GM18870 (cell line): ENCODE data around the gene GAGE2A.
"Not testable (repeated sequence)": the region's sequence is repeated elsewhere in the genome, so short reads cannot be mapped to it uniquely, and the experiment has no call there.

ENCODE experiments used
- ATAC-seq: cut with Tn5 transposase; IDR thresholded peaks from one replicate; pipeline ENCODE4 v1.9.1; 2021; ENCODE audit warnings: moderate library complexity; ENCODE audit not compliant: unreplicated experiment

Gene GAGE2A, protein sequence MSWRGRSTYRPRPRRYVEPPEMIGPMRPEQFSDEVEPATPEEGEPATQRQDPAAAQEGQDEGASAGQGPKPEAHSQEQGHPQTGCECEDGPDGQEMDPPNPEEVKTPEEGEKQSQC

DNA sequence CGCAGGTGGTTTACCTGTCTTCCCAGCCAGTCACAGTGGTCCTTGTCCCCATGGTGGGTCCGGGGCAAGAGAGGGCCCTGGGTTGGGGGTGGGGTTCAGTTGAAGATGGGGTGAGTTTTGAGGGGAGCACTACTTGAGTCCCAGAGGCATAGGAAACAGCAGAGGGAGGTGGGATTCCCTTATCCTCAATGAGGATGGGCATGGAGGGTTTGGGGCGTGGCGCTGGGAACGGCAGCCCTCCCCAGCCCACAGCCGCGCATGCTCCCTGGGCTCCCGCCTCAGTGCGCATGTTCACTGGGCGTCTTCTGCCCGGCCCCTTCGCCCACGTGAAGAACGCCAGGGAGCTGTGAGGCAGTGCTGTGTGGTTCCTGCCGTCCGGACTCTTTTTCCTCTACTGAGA lies at the start of gene GAGE2A:
GAGE2A (plus strand) TSS at position 301 of the 400 bp plus-strand sequence. CDS start 1,155 bp downstream, outside the sequence.
- not testable (repeated sequence) for ATAC-seq

DNA sequence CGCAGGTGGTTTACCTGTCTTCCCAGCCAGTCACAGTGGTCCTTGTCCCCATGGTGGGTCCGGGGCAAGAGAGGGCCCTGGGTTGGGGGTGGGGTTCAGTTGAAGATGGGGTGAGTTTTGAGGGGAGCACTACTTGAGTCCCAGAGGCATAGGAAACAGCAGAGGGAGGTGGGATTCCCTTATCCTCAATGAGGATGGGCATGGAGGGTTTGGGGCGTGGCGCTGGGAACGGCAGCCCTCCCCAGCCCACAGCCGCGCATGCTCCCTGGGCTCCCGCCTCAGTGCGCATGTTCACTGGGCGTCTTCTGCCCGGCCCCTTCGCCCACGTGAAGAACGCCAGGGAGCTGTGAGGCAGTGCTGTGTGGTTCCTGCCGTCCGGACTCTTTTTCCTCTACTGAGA lies 47.9 kb upstream of the GAGE2A start, which contains the start of gene GAGE12D:
GAGE12D (plus strand) TSS at position 301 of the 400 bp plus-strand sequence. CDS start 1,155 bp downstream, outside the sequence.
- ATAC-seq: not testable (repeated sequence)

DNA sequence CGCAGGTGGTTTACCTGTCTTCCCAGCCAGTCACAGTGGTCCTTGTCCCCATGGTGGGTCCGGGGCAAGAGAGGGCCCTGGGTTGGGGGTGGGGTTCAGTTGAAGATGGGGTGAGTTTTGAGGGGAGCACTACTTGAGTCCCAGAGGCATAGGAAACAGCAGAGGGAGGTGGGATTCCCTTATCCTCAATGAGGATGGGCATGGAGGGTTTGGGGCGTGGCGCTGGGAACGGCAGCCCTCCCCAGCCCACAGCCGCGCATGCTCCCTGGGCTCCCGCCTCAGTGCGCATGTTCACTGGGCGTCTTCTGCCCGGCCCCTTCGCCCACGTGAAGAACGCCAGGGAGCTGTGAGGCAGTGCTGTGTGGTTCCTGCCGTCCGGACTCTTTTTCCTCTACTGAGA lies 38.3 kb upstream of the GAGE2A start, which contains the start of gene GAGE12E:
GAGE12E (plus strand) TSS at position 301 of the 400 bp plus-strand sequence. CDS start 1,155 bp downstream, outside the sequence.
- ATAC-seq: not testable (repeated sequence)

DNA sequence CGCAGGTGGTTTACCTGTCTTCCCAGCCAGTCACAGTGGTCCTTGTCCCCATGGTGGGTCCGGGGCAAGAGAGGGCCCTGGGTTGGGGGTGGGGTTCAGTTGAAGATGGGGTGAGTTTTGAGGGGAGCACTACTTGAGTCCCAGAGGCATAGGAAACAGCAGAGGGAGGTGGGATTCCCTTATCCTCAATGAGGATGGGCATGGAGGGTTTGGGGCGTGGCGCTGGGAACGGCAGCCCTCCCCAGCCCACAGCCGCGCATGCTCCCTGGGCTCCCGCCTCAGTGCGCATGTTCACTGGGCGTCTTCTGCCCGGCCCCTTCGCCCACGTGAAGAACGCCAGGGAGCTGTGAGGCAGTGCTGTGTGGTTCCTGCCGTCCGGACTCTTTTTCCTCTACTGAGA lies 28.8 kb upstream of the GAGE2A start, which contains the start of gene GAGE12F:
GAGE12F (plus strand) TSS at position 301 of the 400 bp plus-strand sequence. CDS start 1,155 bp downstream, outside the sequence.
- not testable (repeated sequence) for ATAC-seq

DNA sequence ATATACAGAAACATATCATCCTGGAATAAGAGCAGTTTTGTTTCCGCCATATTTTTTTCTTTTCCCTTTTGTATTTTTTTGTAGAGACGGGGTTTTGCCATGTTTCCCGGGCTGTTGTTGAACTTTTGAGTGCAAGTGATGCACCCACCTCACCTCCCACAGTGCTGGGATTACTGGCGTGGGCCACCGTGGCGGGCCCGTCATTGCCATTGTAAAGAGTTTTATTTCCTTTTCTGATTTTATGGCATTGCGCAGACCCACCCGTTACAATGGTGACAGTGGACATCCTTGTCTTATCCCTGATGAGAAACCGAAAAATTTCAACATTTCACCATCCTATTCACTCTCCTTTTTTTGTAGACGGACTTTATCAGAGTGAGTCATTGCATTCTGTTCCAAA lies 20.6 kb upstream of the GAGE2A start:
- not testable (repeated sequence) for ATAC-seq

DNA sequence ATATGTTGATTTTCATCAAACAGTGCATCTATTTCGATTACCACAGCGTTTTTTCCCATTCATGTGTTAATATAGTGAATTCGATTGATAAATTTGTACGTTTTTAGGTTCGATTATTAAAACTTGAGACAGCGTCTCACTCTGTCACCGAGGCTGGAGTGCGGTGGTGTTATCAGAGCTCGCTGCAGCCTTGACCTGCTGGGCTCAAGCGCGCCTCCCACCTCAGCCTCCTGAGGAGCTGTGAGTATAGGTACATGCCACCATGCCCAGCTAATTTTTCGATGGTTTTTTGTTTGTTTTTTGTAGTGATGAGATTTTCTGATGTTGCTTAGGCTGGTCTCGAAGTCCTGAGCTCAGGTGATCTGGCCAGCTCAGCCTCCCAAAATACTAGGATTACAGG lies 20.1 kb upstream of the GAGE2A start:
- ATAC-seq: not testable (repeated sequence)

DNA sequence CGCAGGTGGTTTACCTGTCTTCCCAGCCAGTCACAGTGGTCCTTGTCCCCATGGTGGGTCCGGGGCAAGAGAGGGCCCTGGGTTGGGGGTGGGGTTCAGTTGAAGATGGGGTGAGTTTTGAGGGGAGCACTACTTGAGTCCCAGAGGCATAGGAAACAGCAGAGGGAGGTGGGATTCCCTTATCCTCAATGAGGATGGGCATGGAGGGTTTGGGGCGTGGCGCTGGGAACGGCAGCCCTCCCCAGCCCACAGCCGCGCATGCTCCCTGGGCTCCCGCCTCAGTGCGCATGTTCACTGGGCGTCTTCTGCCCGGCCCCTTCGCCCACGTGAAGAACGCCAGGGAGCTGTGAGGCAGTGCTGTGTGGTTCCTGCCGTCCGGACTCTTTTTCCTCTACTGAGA lies 19.2 kb upstream of the GAGE2A start, which contains the start of gene GAGE12G:
GAGE12G (plus strand) TSS at position 301 of the 400 bp plus-strand sequence. CDS start 1,155 bp downstream, outside the sequence.
- ATAC-seq: not testable (repeated sequence)

DNA sequence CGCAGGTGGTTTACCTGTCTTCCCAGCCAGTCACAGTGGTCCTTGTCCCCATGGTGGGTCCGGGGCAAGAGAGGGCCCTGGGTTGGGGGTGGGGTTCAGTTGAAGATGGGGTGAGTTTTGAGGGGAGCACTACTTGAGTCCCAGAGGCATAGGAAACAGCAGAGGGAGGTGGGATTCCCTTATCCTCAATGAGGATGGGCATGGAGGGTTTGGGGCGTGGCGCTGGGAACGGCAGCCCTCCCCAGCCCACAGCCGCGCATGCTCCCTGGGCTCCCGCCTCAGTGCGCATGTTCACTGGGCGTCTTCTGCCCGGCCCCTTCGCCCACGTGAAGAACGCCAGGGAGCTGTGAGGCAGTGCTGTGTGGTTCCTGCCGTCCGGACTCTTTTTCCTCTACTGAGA lies 9.6 kb upstream of the GAGE2A start, which contains the start of gene GAGE12H:
GAGE12H (plus strand) TSS at position 301 of the 400 bp plus-strand sequence. CDS start 1,155 bp downstream, outside the sequence.
- ATAC-seq: not testable (repeated sequence)

DNA sequence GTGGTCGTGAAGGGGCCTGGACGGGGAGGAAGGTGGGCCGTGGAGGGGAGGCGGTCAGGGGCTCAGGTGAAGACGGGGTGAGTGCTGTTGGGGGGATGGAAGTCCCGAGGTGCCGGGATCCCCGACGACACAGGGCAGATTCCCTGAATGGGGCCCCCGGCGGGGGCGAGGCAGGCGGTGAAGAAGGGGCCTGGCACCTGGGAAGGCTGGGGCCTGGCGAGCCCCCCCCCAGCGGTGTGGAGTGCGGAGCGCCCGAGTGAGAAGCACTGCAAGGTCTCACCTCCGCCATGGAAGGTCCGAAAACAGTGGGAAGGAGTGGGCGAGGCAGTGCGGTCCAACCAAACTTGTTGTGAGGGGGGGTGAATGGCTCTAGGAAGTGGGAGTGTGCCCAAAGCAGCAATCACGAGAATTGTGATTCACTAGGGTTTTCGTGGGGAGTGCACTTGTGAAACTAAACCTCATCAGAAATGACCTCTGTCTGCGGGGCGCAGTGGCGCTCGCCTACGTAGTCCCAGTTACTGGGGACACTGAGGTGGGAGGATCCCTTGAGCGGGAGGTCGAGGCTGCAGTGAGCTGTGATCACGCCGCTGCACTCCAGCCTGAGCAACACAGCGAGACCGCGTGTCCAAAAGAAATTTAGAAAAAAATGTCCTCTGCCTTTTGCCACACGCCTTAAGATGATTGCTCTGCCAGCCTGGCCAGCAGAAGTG lies 628 bp downstream of the GAGE2A start:
- ATAC-seq: not testable (repeated sequence)

DNA sequence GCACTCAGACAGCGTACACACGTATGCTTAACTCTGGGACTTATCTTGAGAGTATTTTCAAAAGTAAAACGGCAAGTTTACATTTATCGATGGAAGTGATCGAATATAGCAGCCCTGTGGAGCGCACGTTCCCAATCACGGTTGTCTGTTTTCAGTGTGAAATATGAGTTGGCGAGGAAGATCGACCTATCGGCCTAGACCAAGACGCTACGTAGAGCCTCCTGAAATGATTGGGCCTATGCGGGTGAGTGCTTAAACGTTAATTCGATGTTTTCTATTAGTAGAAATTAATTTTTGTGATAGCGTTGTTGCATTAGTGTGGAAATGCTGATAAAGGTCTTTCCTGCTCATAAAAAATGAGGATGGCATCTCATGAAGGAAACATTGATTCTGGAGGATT lies 1.2 kb downstream of the GAGE2A start:
- not testable (repeated sequence) for ATAC-seq

DNA sequence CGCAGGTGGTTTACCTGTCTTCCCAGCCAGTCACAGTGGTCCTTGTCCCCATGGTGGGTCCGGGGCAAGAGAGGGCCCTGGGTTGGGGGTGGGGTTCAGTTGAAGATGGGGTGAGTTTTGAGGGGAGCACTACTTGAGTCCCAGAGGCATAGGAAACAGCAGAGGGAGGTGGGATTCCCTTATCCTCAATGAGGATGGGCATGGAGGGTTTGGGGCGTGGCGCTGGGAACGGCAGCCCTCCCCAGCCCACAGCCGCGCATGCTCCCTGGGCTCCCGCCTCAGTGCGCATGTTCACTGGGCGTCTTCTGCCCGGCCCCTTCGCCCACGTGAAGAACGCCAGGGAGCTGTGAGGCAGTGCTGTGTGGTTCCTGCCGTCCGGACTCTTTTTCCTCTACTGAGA lies 9.4 kb downstream of the GAGE2A start, which contains the start of gene GAGE1:
GAGE1 (plus strand) TSS at position 301 of the 400 bp plus-strand sequence. CDS start 1,155 bp downstream, outside the sequence.
- ATAC-seq: not testable (repeated sequence)

DNA sequence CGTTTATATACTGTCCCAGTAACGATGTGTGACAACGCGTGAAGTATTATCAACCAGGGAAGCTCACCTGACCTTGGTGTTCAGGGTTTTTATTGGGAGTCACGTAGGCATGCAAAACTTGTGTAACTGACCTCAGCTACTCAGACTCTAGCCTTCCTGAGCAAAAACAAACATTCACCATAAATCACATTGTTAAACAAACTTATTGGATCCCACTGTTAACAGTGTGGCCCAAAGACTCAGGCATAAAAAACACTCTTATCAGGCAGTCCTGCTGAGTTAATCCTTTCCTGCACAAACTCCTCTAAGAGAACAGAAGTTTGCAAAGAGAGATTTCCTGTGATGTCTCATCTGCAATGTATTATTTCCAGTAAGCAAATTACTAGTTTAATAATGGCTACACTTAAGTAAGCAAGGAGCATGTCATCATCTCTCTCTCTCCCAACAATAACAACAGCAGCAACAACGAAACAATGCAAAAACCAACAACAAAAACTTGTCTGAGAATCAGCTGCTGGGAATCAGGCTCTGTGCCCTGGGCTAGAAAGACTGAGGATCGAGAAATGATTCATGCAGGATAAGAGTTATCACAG lies 21.5 kb downstream of the GAGE2A start:
- ATAC-seq: no peak

DNA sequence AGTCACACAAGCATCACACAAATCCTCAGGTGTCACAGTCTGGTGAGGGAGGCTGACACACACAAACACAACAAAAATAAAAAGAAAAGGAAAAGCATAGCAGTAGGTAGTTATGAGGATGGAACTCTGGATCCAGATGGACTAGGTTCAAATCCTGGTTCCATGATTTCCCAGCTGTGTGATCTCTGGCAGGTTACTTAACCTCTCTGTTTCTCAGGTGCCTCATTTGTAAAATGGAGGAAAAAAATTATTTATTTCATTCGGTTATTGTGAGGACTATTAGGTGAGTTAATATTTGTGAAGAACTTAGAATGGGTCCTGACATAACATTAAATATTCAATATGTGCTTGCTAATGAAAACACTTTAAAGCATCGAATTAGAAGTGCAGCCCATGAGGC lies 29.3 kb downstream of the GAGE2A start:
- no peak for ATAC-seq

DNA sequence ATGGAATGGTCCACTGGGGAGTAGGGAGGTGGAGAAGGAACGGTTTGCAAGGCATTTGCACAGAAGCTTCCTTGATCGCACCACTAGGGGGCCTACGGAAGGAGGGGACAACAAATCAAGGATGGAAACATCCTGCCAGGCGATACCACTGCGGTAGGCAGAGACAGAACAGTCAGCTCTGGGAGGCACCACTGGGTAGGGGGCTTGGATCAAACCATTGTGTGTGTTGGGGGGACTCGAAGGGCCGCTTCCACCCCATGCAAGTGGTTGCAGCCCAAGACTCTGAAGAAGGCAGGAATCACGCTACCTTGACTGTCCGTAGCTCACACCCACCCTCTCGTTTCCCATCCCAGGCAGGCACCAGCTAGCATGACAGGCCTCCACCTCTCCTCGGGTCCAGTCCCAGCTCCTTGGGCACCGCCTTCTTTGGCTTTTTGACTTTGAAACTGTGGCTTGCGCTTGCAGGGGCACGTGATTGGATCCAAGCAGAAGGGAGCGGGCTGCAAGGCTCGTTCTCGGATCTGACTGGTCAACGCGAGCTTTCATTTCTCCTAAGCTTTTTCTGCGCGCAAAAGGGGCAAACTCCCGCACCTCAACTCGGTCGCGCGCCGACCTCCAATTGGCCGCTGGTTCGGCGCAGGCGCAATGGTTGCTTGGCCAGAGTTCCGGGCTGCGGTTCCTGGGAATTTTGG lies 37.9 kb downstream of the GAGE2A start:
- no peak for ATAC-seq

DNA sequence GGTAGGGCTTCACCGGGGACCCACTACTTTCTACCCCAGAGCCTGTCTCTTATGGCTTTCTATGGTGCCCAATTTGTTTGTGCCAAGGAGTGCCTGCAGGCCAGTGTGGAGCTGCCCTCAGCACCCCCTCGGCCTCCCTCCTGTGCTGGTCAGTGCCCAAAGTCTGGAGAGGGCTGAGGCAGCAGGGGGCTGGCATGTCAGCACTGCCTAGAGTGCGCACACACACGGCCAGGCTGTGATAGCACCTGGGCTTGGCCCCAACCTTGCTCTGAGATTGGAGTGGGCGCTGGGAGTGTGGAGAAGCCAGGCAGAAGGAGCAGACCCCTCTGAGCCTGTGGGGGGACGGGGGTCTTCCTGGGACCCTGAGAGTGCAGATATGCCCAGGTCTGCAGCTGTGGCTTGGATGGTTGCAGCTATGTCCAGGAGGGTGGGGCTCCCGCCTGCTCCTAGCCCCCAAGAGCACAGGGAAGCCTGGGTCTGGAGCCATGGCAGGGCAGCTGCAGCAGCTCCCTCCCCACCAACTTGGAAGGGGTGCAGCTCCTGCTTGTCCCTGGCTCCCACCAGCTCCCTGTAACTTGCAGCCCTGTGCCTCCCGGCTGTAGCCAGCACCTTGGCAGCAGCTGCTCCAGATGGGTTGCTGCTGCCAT lies 55.8 kb downstream of the GAGE2A start:
- ATAC-seq: no peak
